Right ventricle myocardium superior (tissue), 1 donor: ENCODE results near the gene CPT1B. TPM values are rescaled to one million over a fixed set of nuclear protein-coding genes. Genes with fewer than 3 reads are reported as not detected.
A peak's percentile ranks its signal among the peaks of the same experiment; 100 is the strongest.

Experiments
- ATAC-seq: fragments of 200-7000 bp; cut with Tn5 transposase; one replicate; pipeline ENCODE4 v1.9.1; 2020; ENCODE audit warnings: mild to moderate bottlenecking; ENCODE audit not compliant: poor library complexity
- DNase-seq: peaks from one replicate; pipeline ENCODE4 v3.0.0-alpha.2; 2020
- intact Hi-C: fragments of 100-400 bp; cut with DNase I; formaldehyde crosslinking; loops from one replicate; pipeline ENCODE4 v1.11.2; 2022
- total RNA-seq: library from RNA; stranded (reverse); fragmentation: NEBNext Ultra II Directional; extraction: Animal tissue kit (Norgen Biotek cat#: 25700); gene quantifications from one replicate; pipeline ENCODE4 v1.2.1, GENCODE V29; 2021
- donor health status: DM: no; HTN: yes; CAD: no; lungs with severe emphysema.

Gene CPT1B
- total RNA-seq, 1 donor from 2014 or later, result 402 TPM

GRCh38 chr22:50576806-50577696, 1.2 kb downstream of the CPT1B start:
- ATAC-seq (no peak), DNase-seq (peak; percentile 41)
- intact Hi-C loops, result loop anchor here (5.0 kb wide), 1 partner anchor 45 kb away; no protein-coding TSS in a partner anchor

- ATAC-seq (peak; percentile 6), DNase-seq (peak; percentile 37)
- intact Hi-C loops, result loop anchor here (5.0 kb wide), 1 partner anchor 46 kb away; no protein-coding TSS in a partner anchor
Measured at GRCh38 chr22:50576070-50576469, 2.2 kb downstream of the CPT1B start.

- intact Hi-C loops, result loop anchor here (5.0 kb wide), 1 partner anchor 47 kb away; no protein-coding TSS in a partner anchor
- peak; percentile 24 for DNase-seq
- no peak for ATAC-seq
Measured at GRCh38 chr22:50575426-50575941, 2.7 kb downstream of the CPT1B start.

GRCh38 chr22:50574383-50574755, 3.9 kb downstream of the CPT1B start:
- intact Hi-C loops, result no loop called here
- DNase-seq (peak; percentile 35), ATAC-seq (no peak)

GRCh38 chr22:50573491-50574382, 4.5 kb downstream of the CPT1B start:
- no peak for ATAC-seq
- intact Hi-C loops, result no loop called here
- peak; percentile 26 for DNase-seq

GRCh38 chr22:50572965-50573364, 5.3 kb downstream of the CPT1B start:
- DNase-seq (peak; percentile 27), ATAC-seq (no peak)
- intact Hi-C loops, result no loop called here

- DNase-seq (no peak), ATAC-seq (peak; percentile 38)
- intact Hi-C loops, result no loop called here
Measured at GRCh38 chr22:50571264-50572175, 6.7 kb downstream of the CPT1B start.

- no peak for ATAC-seq
Measured at GRCh38 chr22:50570861-50571260, 7.4 kb downstream of the CPT1B start.

GRCh38 chr22:50569896-50570535, 8.2 kb downstream of the CPT1B start:
- intact Hi-C loops, result no loop called here
- DNase-seq (no peak), ATAC-seq (no peak)

More at GRCh38 chr22:50570861-50571260, 7.4 kb downstream of the CPT1B start:
- intact Hi-C loops, result no loop called here
- no peak for DNase-seq

- DNase-seq (no peak), ATAC-seq (no peak)
- intact Hi-C loops, result no loop called here
Measured at GRCh38 chr22:50569041-50569459, 9.2 kb downstream of the CPT1B start.

- ATAC-seq, result no peak
- DNase-seq, result no peak
- intact Hi-C loops, result no loop called here
Measured at GRCh38 chr22:50568626-50569025, 9.6 kb downstream of the CPT1B start.

GRCh38 chr22:50567721-50568252, 10.4 kb downstream of the CPT1B start:
- intact Hi-C loops, result no loop called here
- ATAC-seq, result no peak
- no peak for DNase-seq

- no peak for ATAC-seq
- intact Hi-C loops, result no loop called here
- no peak for DNase-seq
Measured at GRCh38 chr22:50564289-50564688, 13.9 kb downstream of the CPT1B start.

GRCh38 chr22:50563413-50564160, 14.6 kb downstream of the CPT1B start:
- DNase-seq (peak; percentile 55), ATAC-seq (peak; percentile 43)
- intact Hi-C loops, result no loop called here

- ATAC-seq, result peak; percentile 96
Measured at GRCh38 chr22:50562523-50563412, 15.5 kb downstream of the CPT1B start, which contains the start of gene SYCE3. Gene SYCE3 (minus strand): TSS chr22:50562919. CDS start chr22:50556405, 6,514 bp downstream.

More at GRCh38 chr22:50562523-50563412, 15.5 kb downstream of the CPT1B start, which contains the start of gene SYCE3:
- peak; percentile 98 for DNase-seq
- intact Hi-C loops, result no loop called here
